H1 (cell line): ENCODE data around the gene B3GLCT. TPM values are rescaled to one million over a fixed set of nuclear protein-coding genes. Genes with fewer than 3 reads are reported as not detected.

Source experiments
- CTCF ChIA-PET: fragments of 300-600 bp; sonication (Branson Sonifier 250); formaldehyde crosslinking; loops from one replicate; lab custom pipeline; 2021; ENCODE audit not compliant: partially characterized antibody; lab: Charles Lee
- POLR2A ChIA-PET: fragments of 300-600 bp; sonication (Branson Sonifier 250); formaldehyde crosslinking; loops from one replicate; lab custom pipeline; 2021; ENCODE audit warnings: inconsistent platforms; ENCODE audit not compliant: partially characterized antibody; lab: Charles Lee
- DNase-seq, 2 experiments: peaks; one replicate each; pipeline versions ENCODE4 v3.0.0 to v3.0.0-alpha.2; 2010 to 2022; ENCODE audit warnings: low spot score in 2 of 2, low read depth in 1 of 2, mixed read lengths in 1 of 2
- FAIRE-seq: peaks from 2 replicates; lab custom pipeline; 2011; peaks lifted over from hg19 to GRCh38; lab: Jason Lieb, UNC
- H2AFZ ChIP-seq: 2 replicates; pipeline ENCODE4 v1.8.1; 2012; ENCODE audit warnings: low read length, inconsistent platforms
- H2AK5ac ChIP-seq: 2 replicates; pipeline ENCODE4 v1.6.1; 2013; ENCODE audit warnings: low read depth, low read length
- H2BK120ac ChIP-seq: replicated peaks from 2 replicates; pipeline ENCODE3; 2013; ENCODE audit warnings: low read depth, low read length, inconsistent platforms
- H2BK12ac ChIP-seq: 2 replicates; pipeline ENCODE4 v1.6.1; 2013; ENCODE audit warnings: low read depth, low read length
- H2BK15ac ChIP-seq: 2 replicates; pipeline ENCODE4 v1.6.1; 2013; ENCODE audit warnings: low read length
- H2BK20ac ChIP-seq: 2 replicates; pipeline ENCODE4 v1.6.1; 2013; ENCODE audit warnings: low read length
- H2BK5ac ChIP-seq: 2 replicates; pipeline ENCODE4 v1.6.1; 2013; ENCODE audit warnings: low read depth, low read length
- H3K14ac ChIP-seq: 2 replicates; pipeline ENCODE4 v1.6.1; 2013; ENCODE audit warnings: inconsistent platforms; ENCODE audit not compliant: insufficient read length
- H3K18ac ChIP-seq: 2 replicates; pipeline ENCODE4 v1.6.1; 2013; ENCODE audit warnings: low read length; ENCODE audit errors: extremely low read depth
- H3K23ac ChIP-seq: 2 replicates; pipeline ENCODE4 v1.6.1; 2013; ENCODE audit warnings: inconsistent platforms; ENCODE audit not compliant: insufficient read length
- H3K23me2 ChIP-seq: 2 replicates; pipeline ENCODE4 v1.6.1; 2013; ENCODE audit warnings: low read depth, low read length
- H3K27ac ChIP-seq: 2 replicates; pipeline ENCODE4 v1.6.1; 2011; ENCODE audit warnings: low read depth, low read length, inconsistent platforms
- H3K27me3 ChIP-seq, 4 experiments: replicated peaks in 1 of 4; 1 replicate in 1 of 4; 2 replicates in 3 of 4; pipeline versions ENCODE4 v1.6.1 to v1.8.1; 2011 to 2013; ENCODE audit warnings: low read length in 3 of 4, mild to moderate bottlenecking in 3 of 4, inconsistent platforms in 2 of 4, mixed read lengths in 2 of 4, moderate library complexity in 1 of 4; ENCODE audit not compliant: control insufficient read depth in 3 of 4, insufficient read depth in 3 of 4; ENCODE audit errors: extremely low read depth in 1 of 4
- H3K36me3 ChIP-seq, 4 experiments: 2 replicates each; pipeline versions ENCODE4 v1.6.1 to v1.8.1; 2011 to 2013; ENCODE audit warnings: mild to moderate bottlenecking in 4 of 4, low read length in 3 of 4, moderate library complexity in 2 of 4, control low read depth in 1 of 4, inconsistent platforms in 1 of 4; ENCODE audit not compliant: insufficient read depth in 4 of 4, control insufficient read depth in 2 of 4
- H3K4ac ChIP-seq: replicated peaks from 2 replicates; pipeline ENCODE3; 2013; ENCODE audit warnings: low read length, low read depth, mixed read lengths, inconsistent platforms; ENCODE audit not compliant: insufficient read length
- H3K4me1 ChIP-seq, 4 experiments: replicated peaks in 1 of 4; 1 replicate in 1 of 4; 2 replicates in 3 of 4; pipeline versions ENCODE4 v1.6.1 to v1.8.1; 2011 to 2013; ENCODE audit warnings: low read length in 3 of 4, inconsistent platforms in 2 of 4, mixed read lengths in 1 of 4; ENCODE audit not compliant: insufficient read depth in 4 of 4, control insufficient read depth in 3 of 4
- H3K4me2 ChIP-seq, 2 experiments: 2 replicates each; pipeline versions ENCODE4 v1.6.1 to v1.8.1; 2011 to 2013; ENCODE audit warnings: low read depth in 2 of 2, low read length in 2 of 2, control low read depth in 1 of 2, inconsistent platforms in 1 of 2, mild to moderate bottlenecking in 1 of 2; ENCODE audit not compliant: insufficient read depth in 1 of 2
- H3K4me3 ChIP-seq, 4 experiments: fragments of 200-600, 300-600 bp in 1 of 4; sonication (generic), shearing (Covaris generic), sonication (Bioruptor Twin) in 1 of 4; 2 replicates each; pipeline versions ENCODE4 v1.5.1 to v1.8.1; 2011 to 2016; ENCODE audit warnings: low read length in 4 of 4, low read depth in 3 of 4, control low read depth in 2 of 4, inconsistent platforms in 2 of 4, mild to moderate bottlenecking in 2 of 4, mixed read lengths in 1 of 4, moderate library complexity in 1 of 4; ENCODE audit not compliant: insufficient read depth in 2 of 4; ENCODE audit errors: extremely low read depth in 1 of 4
- H3K56ac ChIP-seq: replicated peaks from 2 replicates; pipeline ENCODE3; 2013; ENCODE audit warnings: low read depth, mild to moderate bottlenecking, mixed read lengths, low read length, inconsistent platforms; ENCODE audit not compliant: insufficient read length
- H3K79me1 ChIP-seq: 2 replicates; pipeline ENCODE4 v1.6.1; 2013; ENCODE audit warnings: low read depth, low read length, control low read depth
- H3K79me2 ChIP-seq, 2 experiments: 2 replicates each; pipeline versions ENCODE4 v1.6.1 to v1.8.1; 2012 to 2013; ENCODE audit warnings: low read length in 2 of 2, mild to moderate bottlenecking in 2 of 2, inconsistent platforms in 1 of 2; ENCODE audit not compliant: insufficient read depth in 2 of 2, control insufficient read depth in 1 of 2
- H3K9ac ChIP-seq, 4 experiments: replicated peaks in 1 of 4; 1 replicate in 1 of 4; 2 replicates in 3 of 4; pipeline versions ENCODE4 v1.6.1 to v1.8.1; 2011 to 2013; ENCODE audit warnings: low read depth in 3 of 4, low read length in 3 of 4, control low read depth in 2 of 4, mild to moderate bottlenecking in 2 of 4, moderate library complexity in 2 of 4, inconsistent platforms in 1 of 4; ENCODE audit errors: extremely low read depth in 1 of 4
- H3K9me3 ChIP-seq, 2 experiments: 2 replicates each; pipeline versions ENCODE4 v1.6.1 to v1.8.1; 2012 to 2013; ENCODE audit warnings: mild to moderate bottlenecking in 2 of 2, moderate library complexity in 2 of 2, control low read depth in 1 of 2, inconsistent platforms in 1 of 2, low read depth in 1 of 2, low read length in 1 of 2, mixed read lengths in 1 of 2; ENCODE audit not compliant: insufficient read depth in 2 of 2
- H4K20me1 ChIP-seq, 2 experiments: replicated peaks in 1 of 2; 2 replicates each; pipeline versions ENCODE3 to v1.8.1; 2011 to 2013; ENCODE audit warnings: inconsistent platforms in 2 of 2, low read length in 2 of 2, mild to moderate bottlenecking in 1 of 2; ENCODE audit not compliant: insufficient read depth in 2 of 2, control insufficient read depth in 1 of 2
- H4K5ac ChIP-seq: 2 replicates; pipeline ENCODE4 v1.6.1; 2013; ENCODE audit warnings: low read length, low read depth, mixed read lengths, inconsistent platforms; ENCODE audit not compliant: insufficient read length
- H4K8ac ChIP-seq: 2 replicates; pipeline ENCODE4 v1.8.0; 2013; ENCODE audit warnings: mild to moderate bottlenecking, moderate library complexity, low read length, inconsistent platforms; ENCODE audit not compliant: insufficient read depth; ENCODE audit errors: extremely low read depth
- H4K91ac ChIP-seq: replicated peaks from 2 replicates; pipeline ENCODE3; 2013; ENCODE audit warnings: low read length, mixed read lengths, inconsistent platforms; ENCODE audit not compliant: insufficient read length
- CBX8 ChIP-seq: fragments of 300-800, 300-1000 bp; sonication (generic); IDR thresholded peaks from 2 replicates; pipeline ENCODE4 v1.7.1; 2016; ENCODE audit warnings: low read depth, low read length, borderline replicate concordance
- CEBPB ChIP-seq: IDR thresholded peaks from 2 replicates; pipeline ENCODE4 v1.6.1; 2012; ENCODE audit warnings: low read depth, low read length
- GABPA ChIP-seq: IDR thresholded peaks from 2 replicates; pipeline ENCODE4 v1.6.1; 2011; ENCODE audit warnings: mild to moderate bottlenecking, low read length, moderate library complexity, borderline replicate concordance; ENCODE audit not compliant: insufficient read depth
- HDAC2 ChIP-seq, 2 experiments: fragments of 300-600 bp in 1 of 2; sonication (generic) in 1 of 2; IDR thresholded peaks; 2 replicates each; pipeline ENCODE4 v1.6.1; 2011 to 2012; ENCODE audit warnings: low read depth in 2 of 2, low read length in 2 of 2, mild to moderate bottlenecking in 2 of 2, moderate library complexity in 2 of 2, borderline replicate concordance in 1 of 2, inconsistent platforms in 1 of 2
- NANOG ChIP-seq: IDR thresholded peaks from 2 replicates; pipeline ENCODE4 v1.6.1; 2011; ENCODE audit warnings: low read length, low read depth, mild to moderate bottlenecking, inconsistent platforms; ENCODE audit not compliant: insufficient read depth, poor library complexity, severe bottlenecking
- POLR2AphosphoS5 ChIP-seq: IDR thresholded peaks from 2 replicates; pipeline ENCODE4 v1.6.1; 2011; ENCODE audit warnings: low read depth, low read length
- RAD21 ChIP-seq, 2 experiments: IDR thresholded peaks in 1 of 2; conservative IDR thresholded peaks in 1 of 2; 2 replicates each; pipeline ENCODE4 v1.6.1; 2011; ENCODE audit warnings: low read depth in 2 of 2, low read length in 2 of 2, improper control_type of control experiment in 1 of 2, inconsistent platforms in 1 of 2, mild to moderate bottlenecking in 1 of 2, moderate library complexity in 1 of 2
- SAP30 ChIP-seq: fragments of 300-600 bp; sonication (generic); IDR thresholded peaks from 2 replicates; pipeline ENCODE4 v1.7.1; 2012; ENCODE audit warnings: low read length, moderate library complexity, mild to moderate bottlenecking, inconsistent platforms; ENCODE audit not compliant: insufficient read depth, insufficient replicate concordance
- TBP ChIP-seq: IDR thresholded peaks from 2 replicates; pipeline ENCODE4 v1.6.1; 2011; ENCODE audit warnings: low read depth, low read length, improper control_type of control experiment
- WGBS, 2 experiments: shearing (Covaris generic) in 1 of 2; methylation state at CpG; one replicate each; pipeline versions ENCODE4 v1.1.6 to v1.1.7; 2013 to 2015; ENCODE audit warnings: low lambda C conversion rate in 2 of 2, mixed read lengths in 2 of 2, inconsistent platforms in 1 of 2, low coverage in 1 of 2, missing lambda C conversion rate in 1 of 2; ENCODE audit not compliant: insufficient replicate concordance in 2 of 2, insufficient coverage in 1 of 2, insufficient read length in 1 of 2; ENCODE audit errors: extremely low coverage in 1 of 2, missing lambda C conversion rate in 1 of 2; 5-methylcytosine and 5-hydroxymethylcytosine counted together
- polyA plus RNA-seq, 7 experiments: library from polyadenylated mRNA; depleted of rRNA in 3 of 7; stranded (reverse) in 5 of 7; unstranded in 2 of 7; fragments of >200 nt in 5 of 7; fragments of 200-250 nt in 2 of 7; gene quantifications; 1 replicate in 5 of 7; 2 replicates in 1 of 7; 4 replicates in 1 of 7; pipeline versions ENCODE4 v1.2.1 to v1.2.3, GENCODE V29; 2011 to 2013; ENCODE audit warnings: missing spikeins in 2 of 7, mixed read lengths in 2 of 7
- total RNA-seq: library from RNA; stranded (reverse); fragmentation: NEBNext Ultra II Directional; extraction: Animal tissue kit (Norgen Biotek cat#: 25700); gene quantifications from 2 replicates; pipeline ENCODE4 v1.2.1, GENCODE V29; 2021
- TF ChIP-seq, protein P1 (sequence below), 3 experiments: IDR thresholded peaks; 1 replicate in 2 of 3; 2 replicates in 1 of 3; pipeline versions ENCODE4 v1.5.1 to v1.6.1; 2011; ENCODE audit warnings: low read length in 3 of 3, mild to moderate bottlenecking in 3 of 3, inconsistent platforms in 2 of 3, low read depth in 1 of 3, moderate library complexity in 1 of 3; ENCODE audit not compliant: insufficient read depth in 1 of 3; ENCODE audit errors: control extremely low read depth in 1 of 3

Gene B3GLCT
- total and polyA plus RNA-seq, 2 of the 8 experiments (the other 6 are each of a cell fraction or from before 2014, with no cell fraction given), result 1.5 to 4.1 TPM

DNA sequence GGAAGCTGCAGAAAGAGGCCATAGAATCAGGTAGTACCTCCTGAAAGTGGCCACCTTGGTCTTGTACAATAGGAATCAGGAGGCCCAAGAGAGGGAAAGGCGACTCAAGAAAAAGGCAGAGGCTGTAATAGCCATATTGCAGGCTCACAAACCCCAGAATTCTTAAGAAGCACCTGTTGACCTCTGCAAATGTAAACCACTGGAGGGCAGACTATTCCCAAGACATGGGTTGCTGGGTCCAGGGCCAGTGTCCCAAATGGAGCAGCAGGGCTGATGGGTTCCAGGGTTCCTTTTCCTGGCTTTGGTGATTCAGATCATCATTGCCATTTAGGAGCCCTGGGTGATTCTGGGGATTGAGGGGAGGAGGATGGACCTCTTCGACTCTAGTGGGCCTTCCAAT lies 167.6 kb downstream of the B3GLCT start:
- Histone ChIP-seq H4K5ac (no peak overlapping the region), H3K23ac (no peak overlapping the region), H4K91ac (no peak overlapping the region), H3K9ac (no peak overlapping the region), H4K20me1 (no peaks in the 10 kb centered on the region), H3K27ac (no peak overlapping the region), H3K14ac (no peak overlapping the region), H2BK12ac (no peak overlapping the region), H4K8ac (no peak overlapping the region), H3K23me2 (no peaks in the 10 kb centered on the region), H3K27me3 (no peaks in the 10 kb centered on the region), H3K56ac (no peak overlapping the region), H3K36me3 (no peaks in the 10 kb centered on the region), H2AFZ (no peak overlapping the region), H3K4me1 (no peaks in the 10 kb centered on the region), H3K9me3 (peaks cover 12 to 23% of the 10 kb centered on the region in 2 experiments), H3K79me1 (no peaks in the 10 kb centered on the region; the same call in 1 of the 2 replicates), H3K18ac (no peak overlapping the region), H2BK5ac (no peak overlapping the region), H2AK5ac (no peak overlapping the region), H3K79me2 (no peaks in the 10 kb centered on the region), H2BK15ac (no peak overlapping the region), H3K4me3 (no peak overlapping the region), H3K4me2 (no peak overlapping the region), H3K4ac (no peak overlapping the region), H2BK120ac (no peak overlapping the region), H2BK20ac (no peak overlapping the region)
- 85% methylated on average over 2 of the region's 2 CpGs; no CpG with 5 or more reads in 1 of the 2 experiments for WGBS, 2 experiments
- DNase-seq (no peak), FAIRE-seq (no peak)
- ChIA-PET CTCF (interaction anchor here (1.3 kb wide), 1 partner anchor 43 kb away, joined by 4 read pairs; no protein-coding TSS in a partner anchor), POLR2A (no interaction called here)
- TF ChIP-seq NANOG, result no peak
- TF ChIP-seq RAD21 (IDR thresholded peaks at IDR 0.05 in 1 of 2, conservative IDR thresholded peaks at IDR 0.05 in 1 of 2; ENCODE audit: low read depth in 2 of 2, low read length in 2 of 2), result peak; percentile 44 to 55
- TF ChIP-seq CEBPB, result no peak
- TF ChIP-seq GABPA, result no peak
- no peak for TF ChIP-seq POLR2AphosphoS5
- TF ChIP-seq TBP, result no peak
- TF ChIP-seq, protein P1, sequence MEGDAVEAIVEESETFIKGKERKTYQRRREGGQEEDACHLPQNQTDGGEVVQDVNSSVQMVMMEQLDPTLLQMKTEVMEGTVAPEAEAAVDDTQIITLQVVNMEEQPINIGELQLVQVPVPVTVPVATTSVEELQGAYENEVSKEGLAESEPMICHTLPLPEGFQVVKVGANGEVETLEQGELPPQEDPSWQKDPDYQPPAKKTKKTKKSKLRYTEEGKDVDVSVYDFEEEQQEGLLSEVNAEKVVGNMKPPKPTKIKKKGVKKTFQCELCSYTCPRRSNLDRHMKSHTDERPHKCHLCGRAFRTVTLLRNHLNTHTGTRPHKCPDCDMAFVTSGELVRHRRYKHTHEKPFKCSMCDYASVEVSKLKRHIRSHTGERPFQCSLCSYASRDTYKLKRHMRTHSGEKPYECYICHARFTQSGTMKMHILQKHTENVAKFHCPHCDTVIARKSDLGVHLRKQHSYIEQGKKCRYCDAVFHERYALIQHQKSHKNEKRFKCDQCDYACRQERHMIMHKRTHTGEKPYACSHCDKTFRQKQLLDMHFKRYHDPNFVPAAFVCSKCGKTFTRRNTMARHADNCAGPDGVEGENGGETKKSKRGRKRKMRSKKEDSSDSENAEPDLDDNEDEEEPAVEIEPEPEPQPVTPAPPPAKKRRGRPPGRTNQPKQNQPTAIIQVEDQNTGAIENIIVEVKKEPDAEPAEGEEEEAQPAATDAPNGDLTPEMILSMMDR (IDR thresholded peaks at IDR 0.05; ENCODE audit: control extremely low read depth in 1 of 3, insufficient read depth in 1 of 3, low read depth in 1 of 3, low read length in 3 of 3), result peak in 2 of 3 experiments; percentile 21 to 30; a peak in 2 of 4 replicates
- no peak for TF ChIP-seq SAP30
- no peak for TF ChIP-seq HDAC2 (IDR thresholded peaks at IDR 0.05; ENCODE audit: borderline replicate concordance in 1 of 2, low read depth in 2 of 2, low read length in 2 of 2)
- no peak for TF ChIP-seq CBX8
